Gastroesophageal sphincter (tissue), 3 donors: ENCODE results near the gene PRKG2.

Experiments
- POLR2A ChIP-seq, 2 donors: fragments of 450-650 bp; IDR thresholded peaks; one replicate each; pipeline ENCODE4 v1.6.1; 2017; ENCODE audit warnings: antibody characterized with exemption in 2 of 2, mild to moderate bottlenecking in 2 of 2, moderate library complexity in 1 of 2
- POLR2AphosphoS5 ChIP-seq: sonication (generic); formaldehyde crosslinking; IDR thresholded peaks from one replicate; pipeline ENCODE4 v1.6.1; 2017; ENCODE audit warnings: antibody characterized with exemption
- TF ChIP-seq, protein P1 (sequence below), 4 experiments: fragments of 200-600 bp in 2 of 4; fragments of 450-650 bp in 2 of 4; sonication (generic) in 1 of 4; IDR thresholded peaks; one replicate each; pipeline ENCODE4 v1.5.1; 2017 to 2019; ENCODE audit warnings: antibody characterized with exemption in 4 of 4, mild to moderate bottlenecking in 2 of 4, moderate library complexity in 2 of 4

DNA sequence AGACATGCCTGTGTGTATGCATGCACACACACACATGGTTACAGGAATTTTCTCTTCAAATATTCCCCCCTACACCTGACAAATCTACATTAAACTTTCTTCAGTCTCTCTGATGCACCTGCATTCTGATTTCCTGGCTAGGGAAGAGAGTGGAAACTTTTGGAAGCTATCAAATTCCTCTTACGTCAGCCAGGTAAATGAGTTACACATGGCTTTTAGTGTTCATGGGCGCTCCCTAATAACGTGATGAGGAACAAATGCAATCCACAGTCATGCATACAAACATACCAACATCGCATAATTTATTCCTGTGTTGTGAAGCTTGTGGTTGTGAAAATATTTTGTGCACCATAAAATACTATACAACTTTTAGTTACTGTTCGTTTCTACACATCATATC, 149.6 kb downstream of the PRKG2 start:
- TF ChIP-seq, protein P1, sequence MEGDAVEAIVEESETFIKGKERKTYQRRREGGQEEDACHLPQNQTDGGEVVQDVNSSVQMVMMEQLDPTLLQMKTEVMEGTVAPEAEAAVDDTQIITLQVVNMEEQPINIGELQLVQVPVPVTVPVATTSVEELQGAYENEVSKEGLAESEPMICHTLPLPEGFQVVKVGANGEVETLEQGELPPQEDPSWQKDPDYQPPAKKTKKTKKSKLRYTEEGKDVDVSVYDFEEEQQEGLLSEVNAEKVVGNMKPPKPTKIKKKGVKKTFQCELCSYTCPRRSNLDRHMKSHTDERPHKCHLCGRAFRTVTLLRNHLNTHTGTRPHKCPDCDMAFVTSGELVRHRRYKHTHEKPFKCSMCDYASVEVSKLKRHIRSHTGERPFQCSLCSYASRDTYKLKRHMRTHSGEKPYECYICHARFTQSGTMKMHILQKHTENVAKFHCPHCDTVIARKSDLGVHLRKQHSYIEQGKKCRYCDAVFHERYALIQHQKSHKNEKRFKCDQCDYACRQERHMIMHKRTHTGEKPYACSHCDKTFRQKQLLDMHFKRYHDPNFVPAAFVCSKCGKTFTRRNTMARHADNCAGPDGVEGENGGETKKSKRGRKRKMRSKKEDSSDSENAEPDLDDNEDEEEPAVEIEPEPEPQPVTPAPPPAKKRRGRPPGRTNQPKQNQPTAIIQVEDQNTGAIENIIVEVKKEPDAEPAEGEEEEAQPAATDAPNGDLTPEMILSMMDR (IDR thresholded peaks at IDR 0.05) = no peak
- TF ChIP-seq POLR2A (IDR thresholded peaks at IDR 0.05) (no peak), POLR2AphosphoS5 (no peak)
